ENCODE results near the gene ERVW-1. TPM values are rescaled to one million over a fixed set of nuclear protein-coding genes. Genes with fewer than 3 reads are reported as not detected.

ERVW-1 gene
- total RNA-seq, 1 donor from 2014 or later: not detected

DNA sequence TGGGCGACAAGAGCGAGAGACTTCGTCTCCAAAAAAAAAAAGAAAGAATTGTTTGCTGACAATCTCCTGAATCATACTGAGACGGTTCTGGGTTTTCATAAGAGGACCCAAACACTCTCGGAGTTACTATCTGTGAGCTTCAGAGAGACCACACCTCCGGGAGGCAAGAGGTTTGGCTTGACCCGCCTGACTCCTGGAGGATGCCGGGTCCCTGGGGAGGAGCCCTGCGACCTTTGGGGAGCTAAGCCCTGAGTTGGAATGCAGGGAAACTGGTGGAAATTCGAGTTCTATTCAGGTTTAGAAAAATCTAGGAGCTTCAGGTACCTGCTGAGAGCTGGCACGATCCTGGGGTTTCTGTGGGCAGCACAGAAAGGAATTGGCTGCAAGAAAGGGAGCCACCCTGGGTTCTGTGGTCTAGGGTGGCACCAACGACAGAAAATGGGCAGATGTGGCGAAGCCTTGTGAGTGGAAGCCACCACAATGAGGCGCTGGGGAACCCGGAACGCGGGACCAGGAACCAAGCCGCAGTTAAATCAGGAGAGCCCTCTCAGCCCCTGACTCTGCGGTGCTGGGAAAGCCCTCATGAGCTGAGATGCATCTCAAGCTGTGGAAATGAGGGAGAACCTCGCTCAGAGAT lies 52.3 kb downstream of the ERVW-1 start:
- Histone ChIP-seq H3K36me3 (ENCODE audit: control insufficient read depth, insufficient read depth, low read length) (no peaks in the 10 kb centered on the region), H3K27me3 (ENCODE audit: control insufficient read depth, insufficient read depth, low read length) (no peaks in the 10 kb centered on the region), H3K4me3 (ENCODE audit: low read depth, low read length) (no peak overlapping the region)
- no peak for DNase-seq (ENCODE audit: low read depth)
- TF ChIP-seq, protein P1, sequence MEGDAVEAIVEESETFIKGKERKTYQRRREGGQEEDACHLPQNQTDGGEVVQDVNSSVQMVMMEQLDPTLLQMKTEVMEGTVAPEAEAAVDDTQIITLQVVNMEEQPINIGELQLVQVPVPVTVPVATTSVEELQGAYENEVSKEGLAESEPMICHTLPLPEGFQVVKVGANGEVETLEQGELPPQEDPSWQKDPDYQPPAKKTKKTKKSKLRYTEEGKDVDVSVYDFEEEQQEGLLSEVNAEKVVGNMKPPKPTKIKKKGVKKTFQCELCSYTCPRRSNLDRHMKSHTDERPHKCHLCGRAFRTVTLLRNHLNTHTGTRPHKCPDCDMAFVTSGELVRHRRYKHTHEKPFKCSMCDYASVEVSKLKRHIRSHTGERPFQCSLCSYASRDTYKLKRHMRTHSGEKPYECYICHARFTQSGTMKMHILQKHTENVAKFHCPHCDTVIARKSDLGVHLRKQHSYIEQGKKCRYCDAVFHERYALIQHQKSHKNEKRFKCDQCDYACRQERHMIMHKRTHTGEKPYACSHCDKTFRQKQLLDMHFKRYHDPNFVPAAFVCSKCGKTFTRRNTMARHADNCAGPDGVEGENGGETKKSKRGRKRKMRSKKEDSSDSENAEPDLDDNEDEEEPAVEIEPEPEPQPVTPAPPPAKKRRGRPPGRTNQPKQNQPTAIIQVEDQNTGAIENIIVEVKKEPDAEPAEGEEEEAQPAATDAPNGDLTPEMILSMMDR (IDR thresholded peaks at IDR 0.05; ENCODE audit: insufficient read depth, low read length, poor library complexity, severe bottlenecking): no peak

DNA sequence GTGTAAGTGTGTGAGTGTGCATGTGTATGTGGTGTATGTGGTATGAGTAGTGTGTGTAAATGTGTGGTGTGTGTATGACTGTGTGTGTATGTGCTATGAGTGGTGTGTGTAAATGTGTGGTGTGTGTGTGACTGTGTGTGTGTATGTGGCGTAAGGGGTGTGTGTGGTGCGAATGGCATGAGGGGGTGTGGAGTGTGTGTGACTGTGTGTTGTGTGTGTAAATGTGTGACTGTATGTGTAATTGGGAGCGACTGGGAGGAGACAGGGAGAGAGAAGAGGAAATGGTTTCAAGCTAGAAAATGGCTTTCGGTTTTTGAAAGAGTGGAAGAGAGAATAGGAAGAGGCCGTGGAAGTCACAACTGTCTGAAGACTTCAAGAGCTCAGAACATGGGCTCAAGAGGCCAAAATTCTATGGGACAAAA lies 54.0 kb downstream of the ERVW-1 start:
- TF ChIP-seq, protein P1 (IDR thresholded peaks at IDR 0.05; ENCODE audit: insufficient read depth, low read length, poor library complexity, severe bottlenecking): no peak
- H3K36me3 ChIP-seq (ENCODE audit: control insufficient read depth, insufficient read depth, low read length): no peaks in the 10 kb centered on the region
- H3K27me3 ChIP-seq (ENCODE audit: control insufficient read depth, insufficient read depth, low read length): no peaks in the 10 kb centered on the region
- DNase-seq (ENCODE audit: low read depth): no peak
- H3K4me3 ChIP-seq (ENCODE audit: low read depth, low read length): no peak overlapping the region

DNA sequence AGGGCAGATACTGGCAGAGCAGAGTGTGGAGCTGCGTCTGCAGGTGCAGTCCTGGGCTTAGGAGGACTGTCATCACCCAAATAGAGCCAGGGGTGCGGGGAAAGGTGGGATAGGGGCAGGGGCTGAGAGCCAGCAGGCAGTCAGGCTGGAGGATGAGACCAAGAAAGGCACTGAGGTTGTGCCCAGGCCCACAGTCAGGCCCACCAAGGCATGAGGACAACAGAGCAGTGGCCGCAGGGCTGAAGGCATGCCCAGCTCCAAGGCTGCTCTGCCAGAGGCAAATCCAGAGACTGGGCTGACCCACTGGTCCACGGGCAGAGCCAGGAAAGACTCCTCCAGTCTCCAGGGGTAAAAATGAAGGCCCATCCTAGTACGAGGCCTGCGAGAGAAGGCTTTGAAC lies 54.8 kb downstream of the ERVW-1 start:
- H3K4me3 ChIP-seq (ENCODE audit: low read depth, low read length): no peak overlapping the region
- no peak for DNase-seq (ENCODE audit: low read depth)
- TF ChIP-seq, protein P1 (IDR thresholded peaks at IDR 0.05; ENCODE audit: insufficient read depth, low read length, poor library complexity, severe bottlenecking): no peak
- no peaks in the 10 kb centered on the region for H3K36me3 ChIP-seq (ENCODE audit: control insufficient read depth, insufficient read depth, low read length)
- no peaks in the 10 kb centered on the region for H3K27me3 ChIP-seq (ENCODE audit: control insufficient read depth, insufficient read depth, low read length)

DNA sequence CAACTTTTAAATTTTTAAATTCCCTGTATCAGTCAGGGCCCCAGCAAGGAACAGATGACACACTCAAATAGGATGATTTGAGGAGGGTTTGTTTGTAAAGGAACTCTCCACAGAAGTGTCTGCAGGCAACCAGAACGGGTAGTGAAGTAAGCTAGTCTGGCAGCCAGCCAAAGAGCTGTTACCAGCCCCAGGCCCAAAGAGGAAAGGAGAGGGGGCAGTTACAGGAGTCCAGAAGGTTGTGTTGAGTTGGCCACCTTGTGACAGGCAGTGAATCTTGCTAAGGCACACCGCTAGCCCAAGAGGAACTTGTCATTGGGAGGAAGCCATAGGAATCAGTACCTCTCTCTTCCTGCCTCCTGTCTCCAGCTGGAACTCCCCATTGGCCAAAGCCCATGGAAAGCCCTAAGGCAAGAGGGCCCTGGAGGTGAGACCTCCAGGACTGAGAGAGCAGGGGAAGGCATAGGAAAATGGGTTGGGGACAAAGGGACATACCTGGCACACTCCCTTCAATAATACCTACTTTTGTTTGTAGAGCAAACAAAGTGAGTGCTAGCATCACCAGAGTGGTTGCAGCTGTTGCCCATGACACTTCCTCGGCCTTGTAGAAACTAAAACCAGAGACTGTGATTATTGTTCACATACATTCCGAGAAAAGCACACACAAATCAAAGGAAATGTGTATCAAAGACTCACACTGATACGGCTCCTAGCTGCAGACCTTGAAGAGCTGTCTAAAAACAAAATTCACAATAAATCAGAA lies 55.9 kb downstream of the ERVW-1 start:
- Histone ChIP-seq H3K27me3 (ENCODE audit: control insufficient read depth, insufficient read depth, low read length) (no peaks in the 10 kb centered on the region), H3K36me3 (ENCODE audit: control insufficient read depth, insufficient read depth, low read length) (no peaks in the 10 kb centered on the region), H3K4me3 (ENCODE audit: low read depth, low read length) (no peak overlapping the region)
- peak; percentile 2 for DNase-seq (ENCODE audit: low read depth)
- TF ChIP-seq, protein P1 (IDR thresholded peaks at IDR 0.05; ENCODE audit: insufficient read depth, low read length, poor library complexity, severe bottlenecking): no peak

Other genes starting within 250 kb of the ERVW-1 start
- 15.5 and 52.9 TPM in 2 replicates for gene KRIT1, start 232.0 kb downstream of the ERVW-1 start, total RNA-seq
- 37.1 and 42.7 TPM in 2 replicates for gene ANKIB1, start 232.0 kb downstream of the ERVW-1 start, total RNA-seq
- gene GATAD1, start 30.5 kb downstream of the ERVW-1 start, total RNA-seq: 30.5 and 37.5 TPM in 2 replicates
- gene PEX1, start 50.6 kb upstream of the ERVW-1 start, total RNA-seq: 14.7 and 18.3 TPM in 2 replicates
- 5.8 and 7.7 TPM in 2 replicates for gene RBM48, start 50.8 kb upstream of the ERVW-1 start, total RNA-seq
- gene FAM133B, start 112.4 kb upstream of the ERVW-1 start, total RNA-seq: 15.3 and 17.4 TPM in 2 replicates